Ovary (tissue), 3 donors: Measurements from ENCODE around the gene BLOC1S4.

Source experiments
- CTCF ChIP-seq, 3 donors: fragments of 450-650 bp in 2 of 3; fragments of 200-600 bp in 1 of 3; IDR thresholded peaks; one replicate each; pipeline versions ENCODE4 v1.5.1 to v1.8.0; 2016 to 2022; ENCODE audit warnings: antibody characterized with exemption in 3 of 3, mild to moderate bottlenecking in 1 of 3
- EP300 ChIP-seq: sonication (generic); formaldehyde crosslinking; IDR thresholded peaks from one replicate; pipeline ENCODE4 v1.6.1; 2017; ENCODE audit warnings: antibody characterized with exemption
- POLR2A ChIP-seq: fragments of 450-650 bp; IDR thresholded peaks from one replicate; pipeline ENCODE4 v1.6.1; 2017; ENCODE audit warnings: antibody characterized with exemption, mild to moderate bottlenecking, moderate library complexity
- donor health status: DM: no; HTN: no; CAD: no.

GRCh38 chr4:6694177-6694901 is 21.6 kb upstream of the BLOC1S4 start:
- no peak for TF ChIP-seq CTCF (IDR thresholded peaks at IDR 0.05)
- TF ChIP-seq EP300: no peak
- TF ChIP-seq POLR2A: no peak
